Sigmoid colon (tissue), 3 donors: ENCODE results near the gene STIL.

Source experiments
- POLR2A ChIP-seq, 2 donors: fragments of 450-650 bp; IDR thresholded peaks; one replicate each; pipeline ENCODE4 v1.6.1; 2016; ENCODE audit warnings: antibody characterized with exemption in 2 of 2, mild to moderate bottlenecking in 2 of 2, moderate library complexity in 2 of 2
- TF ChIP-seq, protein P1 (sequence below), 4 experiments: fragments of 450-650 bp in 3 of 4; fragments of 200-600 bp in 1 of 4; IDR thresholded peaks; one replicate each; pipeline ENCODE4 v1.5.1; 2016 to 2019; ENCODE audit warnings: antibody characterized with exemption in 4 of 4, mild to moderate bottlenecking in 3 of 4, moderate library complexity in 2 of 4

DNA sequence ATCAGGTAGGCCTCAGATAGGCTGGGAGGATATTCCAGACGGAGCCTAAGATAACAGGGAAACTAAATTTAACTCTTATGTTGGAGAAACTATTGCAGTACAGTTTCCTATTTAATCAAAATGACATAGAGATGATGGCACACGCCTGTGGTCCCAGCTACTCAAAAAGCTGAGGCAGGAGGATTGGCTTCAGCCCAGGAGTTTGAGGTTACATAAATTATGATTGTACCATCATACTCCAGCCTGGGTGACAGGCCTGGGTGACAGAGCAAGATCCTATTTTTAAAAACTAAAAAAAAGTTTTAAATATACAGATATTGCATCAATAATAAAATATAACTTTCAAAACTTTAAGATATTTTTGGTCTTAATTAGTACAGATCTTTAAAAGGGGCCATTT lies 56.7 kb downstream of the STIL start:
- TF ChIP-seq, protein P1, sequence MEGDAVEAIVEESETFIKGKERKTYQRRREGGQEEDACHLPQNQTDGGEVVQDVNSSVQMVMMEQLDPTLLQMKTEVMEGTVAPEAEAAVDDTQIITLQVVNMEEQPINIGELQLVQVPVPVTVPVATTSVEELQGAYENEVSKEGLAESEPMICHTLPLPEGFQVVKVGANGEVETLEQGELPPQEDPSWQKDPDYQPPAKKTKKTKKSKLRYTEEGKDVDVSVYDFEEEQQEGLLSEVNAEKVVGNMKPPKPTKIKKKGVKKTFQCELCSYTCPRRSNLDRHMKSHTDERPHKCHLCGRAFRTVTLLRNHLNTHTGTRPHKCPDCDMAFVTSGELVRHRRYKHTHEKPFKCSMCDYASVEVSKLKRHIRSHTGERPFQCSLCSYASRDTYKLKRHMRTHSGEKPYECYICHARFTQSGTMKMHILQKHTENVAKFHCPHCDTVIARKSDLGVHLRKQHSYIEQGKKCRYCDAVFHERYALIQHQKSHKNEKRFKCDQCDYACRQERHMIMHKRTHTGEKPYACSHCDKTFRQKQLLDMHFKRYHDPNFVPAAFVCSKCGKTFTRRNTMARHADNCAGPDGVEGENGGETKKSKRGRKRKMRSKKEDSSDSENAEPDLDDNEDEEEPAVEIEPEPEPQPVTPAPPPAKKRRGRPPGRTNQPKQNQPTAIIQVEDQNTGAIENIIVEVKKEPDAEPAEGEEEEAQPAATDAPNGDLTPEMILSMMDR (IDR thresholded peaks at IDR 0.05) = no peak
- no peak for TF ChIP-seq POLR2A (IDR thresholded peaks at IDR 0.05)
